Measurements from ENCODE around the gene KIF27.

GRCh38 chr9:83933790-83934189 is 12.6 kb upstream of the KIF27 start:
- TF ChIP-seq CTCF (IDR thresholded peaks at IDR 0.05; ENCODE audit: low read length) (no peak), EZH2 (IDR thresholded peaks at IDR 0.05; ENCODE audit: borderline replicate concordance, low read length) (no peak)

All from OCI-LY1 (cell line).